ENCODE data around the gene JAKMIP1. TPM values are rescaled to one million over a fixed set of nuclear protein-coding genes. Genes with fewer than 3 reads are reported as not detected.
A peak's percentile ranks its signal among the peaks of the same experiment; 100 is the strongest.

Gene JAKMIP1
- total and polyA plus RNA-seq, 9 donors: 0.33 to 1.00 (median 0.56) TPM; not detected in 1

GRCh38 chr4:6245246-6246169 is 45.2 kb upstream of the JAKMIP1 start:
- Histone ChIP-seq H3K4me1 (ENCODE audit: insufficient read depth) (no peaks in the 10 kb centered on the region), H3K9me3 (no peaks in the 10 kb centered on the region), H3K27ac (no peak overlapping the region), H3K4me3 (peak overlapping the region; percentile 25), H3K27me3 (no peaks in the 10 kb centered on the region), H3K36me3 (no peaks in the 10 kb centered on the region)
- TF ChIP-seq CTCF (IDR thresholded peaks at IDR 0.05): no peak
- no peak for TF ChIP-seq EP300 (IDR thresholded peaks at IDR 0.05)
- no peak for TF ChIP-seq POLR2A (IDR thresholded peaks at IDR 0.05)
- intact Hi-C loops (cut with DNase I): loop anchor here in 1 of 4 donors (5.0 kb wide), 1 partner anchor 302 kb away; no protein-coding TSS in a partner anchor
- DNase-seq: peak in 1 of 5 donors; percentile 49
- WGBS, 3 donors: 11 to 13% (median 12%) methylated on average over 26 to 67 of the region's 67 CpGs

- intact Hi-C loops (cut with DNase I): no loop called here
- no peaks in the 10 kb centered on the region for H3K4me1 ChIP-seq (ENCODE audit: insufficient read depth)
- 71 to 84% (median 81%) methylated on average over 12 of the region's 12 CpGs for WGBS, 3 donors
Observed at GRCh38 chr4:6242271-6243029, 42.1 kb upstream of the JAKMIP1 start.

GRCh38 chr4:6241062-6241845 is 40.9 kb upstream of the JAKMIP1 start:
- intact Hi-C loops (cut with DNase I): no loop called here
- TF ChIP-seq CTCF (IDR thresholded peaks at IDR 0.05): no peak
- no peak for TF ChIP-seq POLR2A (IDR thresholded peaks at IDR 0.05)
- TF ChIP-seq EP300 (IDR thresholded peaks at IDR 0.05): no peak
- no peak overlapping the region for H3K27ac ChIP-seq
- H3K9me3 ChIP-seq: no peaks in the 10 kb centered on the region
- H3K4me1 ChIP-seq (ENCODE audit: insufficient read depth): no peaks in the 10 kb centered on the region
- 85 to 90% (median 85%) methylated on average over 16 of the region's 16 CpGs for WGBS, 3 donors
- H3K27me3 ChIP-seq: no peaks in the 10 kb centered on the region
- DNase-seq: peak in 1 of 5 donors; percentile 9
- H3K36me3 ChIP-seq: no peaks in the 10 kb centered on the region
- H3K4me3 ChIP-seq: no peak overlapping the region

More at GRCh38 chr4:6242271-6243029, 42.1 kb upstream of the JAKMIP1 start:
- TF ChIP-seq POLR2A (IDR thresholded peaks at IDR 0.05) (no peak), CTCF (IDR thresholded peaks at IDR 0.05) (no peak), EP300 (IDR thresholded peaks at IDR 0.05) (no peak)
- no peak for DNase-seq
- Histone ChIP-seq H3K4me3 (no peak overlapping the region), H3K27ac (no peak overlapping the region), H3K9me3 (no peaks in the 10 kb centered on the region), H3K27me3 (no peaks in the 10 kb centered on the region), H3K36me3 (no peaks in the 10 kb centered on the region)

GRCh38 chr4:6239968-6240367 is 39.6 kb upstream of the JAKMIP1 start:
- H3K27ac ChIP-seq: no peak overlapping the region
- H3K4me3 ChIP-seq: no peak overlapping the region
- WGBS, 3 donors: 75 to 78% (median 75%) methylated on average over 10 to 11 of the region's 11 CpGs
- intact Hi-C loops (cut with DNase I): no loop called here
- no peaks in the 10 kb centered on the region for H3K27me3 ChIP-seq
- no peaks in the 10 kb centered on the region for H3K36me3 ChIP-seq
- DNase-seq: peak in 1 of 5 donors; percentile 6
- TF ChIP-seq POLR2A (IDR thresholded peaks at IDR 0.05): no peak
- TF ChIP-seq EP300 (IDR thresholded peaks at IDR 0.05): no peak
- no peak for TF ChIP-seq CTCF (IDR thresholded peaks at IDR 0.05)
- no peaks in the 10 kb centered on the region for H3K4me1 ChIP-seq (ENCODE audit: insufficient read depth)
- H3K9me3 ChIP-seq: no peaks in the 10 kb centered on the region
